ENCODE data around the gene SMIM44.

SMIM44 gene

DNA sequence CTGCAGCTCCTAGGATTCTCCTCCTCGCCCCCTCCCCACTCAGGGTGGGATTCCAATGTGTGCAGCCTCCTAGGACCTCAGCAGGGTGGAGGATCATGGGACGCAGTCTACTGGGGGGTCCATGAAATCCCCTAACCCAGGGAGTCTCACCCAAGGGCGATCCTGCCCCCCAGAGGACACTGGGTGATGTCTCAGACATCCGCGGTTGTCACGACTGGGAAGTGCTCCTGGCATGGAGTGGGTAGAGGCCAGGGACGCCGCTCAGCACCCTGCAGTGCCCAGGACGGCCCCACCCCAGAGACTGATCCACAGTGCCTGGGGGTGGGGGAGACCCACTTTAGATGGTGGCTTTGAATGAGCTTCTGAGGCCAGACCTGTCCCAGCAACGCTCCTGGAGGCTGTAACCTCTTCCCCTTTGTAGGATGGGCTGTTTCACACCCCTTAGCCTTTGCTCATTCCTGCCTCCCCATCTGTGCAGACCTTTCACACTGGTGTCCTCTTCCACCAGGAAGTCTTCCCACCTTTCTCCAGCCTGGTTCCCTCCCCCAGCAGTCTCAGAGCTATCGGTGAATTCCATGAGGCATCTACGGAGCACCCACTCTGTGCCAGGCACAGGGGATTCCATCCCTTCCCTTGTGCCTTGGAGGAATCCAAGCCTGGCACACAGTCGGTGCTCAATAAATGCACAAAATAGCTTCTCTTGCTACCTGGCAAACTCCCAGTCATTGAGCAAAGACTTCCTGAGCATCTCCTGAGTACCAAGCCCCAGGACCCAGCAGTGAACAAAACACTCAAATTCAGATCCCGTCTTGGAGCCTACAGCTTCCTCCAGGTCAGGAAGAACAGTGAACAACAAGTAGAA, 13.4 kb downstream of the SMIM44 start:
- no peak for TF ChIP-seq POLR2A (IDR thresholded peaks at IDR 0.05; ENCODE audit: low read depth, low read length)
- no peak for DNase-seq (ENCODE audit: insufficient read length, low spot score)
- FAIRE-seq = no peak

DNA sequence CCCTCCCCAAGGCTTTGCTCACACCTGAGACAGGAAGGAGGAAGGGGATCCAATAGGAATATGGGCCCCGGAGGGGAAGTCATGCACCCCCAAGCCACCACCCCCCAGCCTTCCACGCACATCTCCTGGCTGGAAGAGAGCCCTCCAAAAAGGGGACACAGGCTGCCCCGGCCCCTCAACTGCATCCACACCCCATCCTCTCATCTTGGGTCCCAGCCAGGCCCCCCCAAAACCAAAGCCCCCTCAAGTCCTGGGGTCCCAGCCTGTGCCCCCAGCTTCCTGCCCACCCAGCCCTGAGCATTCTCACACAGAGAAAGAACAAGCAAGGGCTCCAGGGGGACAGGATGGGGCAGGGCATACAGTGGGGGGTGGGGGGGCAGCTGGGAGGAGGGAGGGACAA, 15.0 kb downstream of the SMIM44 start:
- DNase-seq (ENCODE audit: insufficient read length, low spot score) (no peak), FAIRE-seq (no peak)
- no peak for TF ChIP-seq POLR2A (IDR thresholded peaks at IDR 0.05; ENCODE audit: low read depth, low read length)

DNA sequence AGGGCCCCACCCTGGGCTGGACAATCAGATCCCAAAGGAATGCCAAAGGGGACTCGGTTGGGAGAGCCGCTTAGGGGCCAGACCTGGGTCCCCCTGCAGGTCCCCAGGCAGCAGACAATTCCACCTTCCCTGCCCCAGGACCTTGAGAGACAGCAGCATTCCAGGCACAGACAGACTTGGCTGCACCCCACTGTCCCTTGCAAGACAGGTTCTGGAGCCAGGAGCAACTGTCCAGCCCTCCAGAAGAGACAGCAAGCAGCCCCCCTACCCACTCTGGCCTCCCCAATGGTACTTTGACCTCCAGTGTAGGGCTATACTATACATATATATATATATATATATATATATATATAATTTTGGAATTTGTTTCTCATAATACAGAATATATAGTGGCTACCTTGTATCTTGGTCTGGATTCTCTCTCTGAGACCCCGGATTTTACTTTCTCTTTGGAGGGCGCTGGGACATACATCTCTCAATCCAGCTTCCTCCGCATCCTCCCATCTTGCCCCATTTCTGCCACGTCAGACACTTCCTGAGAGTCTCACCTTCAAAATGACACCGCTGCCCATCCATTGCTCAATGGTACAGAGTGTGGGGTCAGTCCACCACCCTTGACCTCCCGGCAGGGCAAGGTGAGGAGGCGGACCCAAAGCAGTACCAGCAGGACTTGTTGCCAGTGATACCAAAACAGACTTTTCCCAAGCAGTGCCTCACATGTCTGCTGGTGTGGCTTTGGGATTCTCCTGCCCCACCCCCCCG, 15.6 kb downstream of the SMIM44 start:
- FAIRE-seq (no peak), DNase-seq (ENCODE audit: insufficient read length, low spot score) (no peak)
- no peak for TF ChIP-seq POLR2A (IDR thresholded peaks at IDR 0.05; ENCODE audit: low read depth, low read length)

DNA sequence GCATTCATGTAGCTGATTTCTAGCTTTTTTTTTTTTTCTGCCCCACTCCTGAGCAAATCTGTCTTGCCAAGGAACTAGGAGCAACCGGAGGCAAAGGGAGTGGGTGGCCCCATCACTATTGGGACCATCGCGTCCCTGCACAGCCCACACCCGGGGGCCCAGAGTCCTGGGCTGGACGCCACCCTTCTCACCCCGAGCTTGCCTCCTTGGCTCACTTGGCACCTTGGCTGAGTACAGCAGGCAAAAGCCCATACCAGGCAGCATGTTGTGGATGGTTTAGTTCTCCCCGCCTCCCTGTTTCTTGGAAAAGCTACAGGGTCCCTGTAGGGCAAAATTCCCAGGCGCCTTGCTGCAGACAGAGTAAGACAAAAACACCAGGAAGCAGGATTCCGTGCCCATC, 16.6 kb downstream of the SMIM44 start:
- no peak for TF ChIP-seq POLR2A (IDR thresholded peaks at IDR 0.05; ENCODE audit: low read depth, low read length)
- no peak for FAIRE-seq
- no peak for DNase-seq (ENCODE audit: insufficient read length, low spot score)

DNA sequence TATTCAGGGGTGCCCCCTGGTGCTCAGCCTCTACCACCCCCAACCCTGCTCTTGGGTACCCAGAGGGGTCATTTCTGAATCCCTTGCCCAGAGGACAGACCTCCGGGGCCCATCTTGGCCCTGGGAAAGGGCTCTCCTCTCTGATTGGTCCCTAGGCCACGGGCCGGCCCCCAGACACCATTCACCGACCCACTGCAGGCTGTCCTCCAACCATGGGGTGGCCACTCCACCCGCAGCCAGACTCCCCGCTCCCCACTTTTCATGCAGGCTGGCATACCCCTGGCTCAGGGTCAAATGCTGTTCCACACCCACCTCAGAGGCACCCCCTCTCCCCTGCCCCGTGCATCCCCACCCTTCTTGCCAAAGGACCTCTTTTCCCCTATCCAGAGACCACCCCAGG, 17.7 kb downstream of the SMIM44 start:
- FAIRE-seq (no peak), DNase-seq (ENCODE audit: insufficient read length, low spot score) (no peak)
- no peak for TF ChIP-seq POLR2A (IDR thresholded peaks at IDR 0.05; ENCODE audit: low read depth, low read length)

DNA sequence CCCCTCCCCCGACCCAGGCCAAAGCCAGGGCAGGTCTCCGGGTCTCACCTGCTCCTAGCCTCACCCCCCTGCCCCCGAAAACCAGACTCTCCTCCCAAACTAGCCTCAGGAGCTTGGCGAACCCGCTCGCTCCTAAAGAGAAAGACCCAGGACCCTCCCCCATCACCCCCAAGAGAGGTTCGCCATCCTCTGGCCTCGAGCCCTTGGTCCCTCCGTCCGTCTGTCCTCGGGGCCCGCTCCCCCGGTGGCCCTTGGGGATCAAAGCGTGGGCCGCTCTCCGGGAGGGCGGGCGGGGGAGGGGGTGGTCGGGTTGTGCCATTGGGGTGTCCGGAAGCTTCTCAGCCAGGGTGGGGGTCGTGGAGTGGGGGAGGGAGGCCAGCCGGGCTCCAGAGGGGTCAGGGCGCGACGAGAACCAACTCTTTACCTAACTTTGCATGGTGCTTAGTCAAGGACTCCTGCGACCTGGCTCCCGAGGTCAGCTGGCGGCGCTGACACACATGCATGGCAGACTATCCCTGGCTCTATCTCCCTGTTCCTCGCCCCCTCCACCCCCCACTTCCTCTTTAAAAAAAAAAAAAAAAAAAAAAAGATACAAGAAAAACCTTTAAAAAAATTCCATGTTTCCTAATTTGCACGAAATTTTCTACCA, 18.5 kb downstream of the SMIM44 start:
- TF ChIP-seq POLR2A (IDR thresholded peaks at IDR 0.05; ENCODE audit: low read depth, low read length) = no peak
- no peak for DNase-seq (ENCODE audit: insufficient read length, low spot score)
- FAIRE-seq = no peak

DNA sequence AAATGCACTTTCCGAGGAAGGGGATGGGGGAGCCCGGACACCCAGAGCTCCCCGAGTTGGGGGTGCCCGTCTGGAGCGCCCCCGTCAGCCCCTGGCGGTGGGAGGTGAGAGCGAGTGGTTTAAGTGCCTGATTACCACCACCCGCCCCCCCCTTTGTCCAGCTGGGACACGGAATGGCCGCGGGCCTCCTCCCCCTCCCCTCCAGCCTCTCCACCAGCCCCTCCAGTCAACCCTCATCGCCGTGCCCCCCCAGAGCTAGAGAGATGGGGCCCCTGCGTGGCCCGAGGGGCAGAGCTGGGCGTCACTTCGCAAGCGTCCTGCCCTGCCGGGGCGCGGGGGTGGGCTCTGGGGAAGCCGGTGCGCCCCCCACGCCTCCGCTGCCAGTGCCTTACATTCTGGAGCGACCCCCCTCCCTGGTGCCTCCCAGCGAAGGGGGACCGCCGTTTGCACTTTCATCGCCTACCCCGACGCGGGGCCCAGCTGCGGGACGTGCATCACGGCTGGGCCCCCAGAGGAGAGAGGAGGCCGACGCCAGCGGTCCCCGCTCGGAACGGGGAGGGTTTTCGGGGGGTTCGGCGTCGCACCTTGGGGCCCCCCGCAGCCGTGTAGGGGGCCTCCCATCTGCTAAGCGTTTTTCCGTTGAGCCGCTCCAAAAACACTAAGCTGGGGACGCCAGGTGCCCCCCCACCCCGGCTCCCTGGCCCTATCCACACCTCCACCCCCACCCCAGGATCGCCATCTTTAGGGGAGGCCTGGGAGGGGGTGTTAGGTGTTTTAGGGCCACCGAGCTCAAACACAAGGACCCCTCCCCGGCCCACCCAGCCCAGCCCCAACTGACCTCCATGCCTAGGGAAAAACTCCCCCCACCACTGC, 19.3 kb downstream of the SMIM44 start:
- TF ChIP-seq POLR2A (IDR thresholded peaks at IDR 0.05; ENCODE audit: low read depth, low read length) = no peak
- FAIRE-seq (no peak), DNase-seq (ENCODE audit: insufficient read length, low spot score) (no peak)

DNA sequence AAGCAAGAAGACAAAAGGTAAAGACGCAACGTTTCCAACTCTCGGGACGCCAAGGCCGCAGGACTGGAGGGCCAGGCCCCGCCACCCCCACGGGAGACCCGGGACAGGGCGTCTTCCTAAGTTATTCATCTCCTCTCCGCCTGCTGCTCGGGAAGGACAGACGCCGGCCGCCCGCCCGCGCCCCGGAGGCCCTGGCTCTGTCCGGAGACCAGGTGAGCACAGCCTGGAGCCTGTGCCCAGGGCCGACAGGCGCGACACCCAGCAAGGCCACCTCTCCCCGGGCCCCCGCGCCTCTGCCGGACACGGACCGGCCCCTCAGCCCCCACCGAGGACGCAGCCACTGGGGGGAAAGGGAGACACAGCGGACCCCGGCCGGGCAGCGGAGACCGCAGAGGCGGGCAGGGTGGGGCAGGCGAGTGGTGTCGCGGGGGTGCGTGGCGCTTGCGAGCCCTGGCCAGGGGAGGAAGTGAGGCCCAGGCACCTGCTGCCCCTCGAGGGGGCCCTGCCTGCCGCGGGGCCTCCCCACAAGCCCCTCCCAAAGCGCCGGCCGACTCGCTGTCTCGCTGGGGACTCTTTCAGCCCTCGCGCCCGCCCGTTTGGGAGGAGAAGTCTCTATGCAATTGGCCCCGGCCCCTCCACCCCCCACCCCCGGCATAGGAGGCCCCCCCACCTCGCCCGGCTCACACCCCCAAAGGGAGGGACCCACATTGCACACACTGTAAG, 20.1 kb downstream of the SMIM44 start:
- DNase-seq (ENCODE audit: insufficient read length, low spot score) = no peak
- no peak for TF ChIP-seq POLR2A (IDR thresholded peaks at IDR 0.05; ENCODE audit: low read depth, low read length)
- FAIRE-seq = no peak

DNA sequence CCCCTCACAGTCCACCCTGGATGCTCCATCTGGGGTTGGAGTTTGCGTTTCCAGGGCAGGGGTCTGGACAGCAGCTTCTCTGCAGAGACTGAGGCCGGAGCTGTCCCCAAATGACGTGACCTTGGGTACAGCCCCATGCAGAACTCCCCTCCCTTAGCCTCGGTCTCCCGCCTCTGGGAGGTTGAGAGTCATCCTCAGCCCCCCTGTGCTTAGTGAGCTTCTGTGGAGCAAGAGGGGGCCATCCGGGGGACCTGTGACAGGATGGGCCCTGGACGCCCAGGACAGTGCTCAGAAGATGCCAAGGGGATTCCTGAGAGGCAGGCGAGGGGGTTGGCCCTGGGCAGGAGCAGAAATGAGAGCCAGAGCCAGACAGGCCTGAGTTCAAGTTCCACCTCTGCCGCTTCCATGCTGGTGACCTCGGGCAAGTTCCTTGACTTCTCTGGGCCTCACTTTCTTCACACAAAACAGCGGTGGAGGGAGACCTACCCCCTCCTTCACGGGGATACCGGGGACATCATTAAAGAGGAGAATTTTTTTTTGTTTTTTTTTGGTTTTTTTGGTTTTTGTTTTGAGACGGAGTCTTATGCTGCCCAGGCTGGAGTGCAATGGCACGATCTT, 23.2 kb downstream of the SMIM44 start:
- DNase-seq (ENCODE audit: insufficient read length, low spot score) (no peak), FAIRE-seq (no peak)
- TF ChIP-seq POLR2A (IDR thresholded peaks at IDR 0.05; ENCODE audit: low read depth, low read length) = no peak

DNA sequence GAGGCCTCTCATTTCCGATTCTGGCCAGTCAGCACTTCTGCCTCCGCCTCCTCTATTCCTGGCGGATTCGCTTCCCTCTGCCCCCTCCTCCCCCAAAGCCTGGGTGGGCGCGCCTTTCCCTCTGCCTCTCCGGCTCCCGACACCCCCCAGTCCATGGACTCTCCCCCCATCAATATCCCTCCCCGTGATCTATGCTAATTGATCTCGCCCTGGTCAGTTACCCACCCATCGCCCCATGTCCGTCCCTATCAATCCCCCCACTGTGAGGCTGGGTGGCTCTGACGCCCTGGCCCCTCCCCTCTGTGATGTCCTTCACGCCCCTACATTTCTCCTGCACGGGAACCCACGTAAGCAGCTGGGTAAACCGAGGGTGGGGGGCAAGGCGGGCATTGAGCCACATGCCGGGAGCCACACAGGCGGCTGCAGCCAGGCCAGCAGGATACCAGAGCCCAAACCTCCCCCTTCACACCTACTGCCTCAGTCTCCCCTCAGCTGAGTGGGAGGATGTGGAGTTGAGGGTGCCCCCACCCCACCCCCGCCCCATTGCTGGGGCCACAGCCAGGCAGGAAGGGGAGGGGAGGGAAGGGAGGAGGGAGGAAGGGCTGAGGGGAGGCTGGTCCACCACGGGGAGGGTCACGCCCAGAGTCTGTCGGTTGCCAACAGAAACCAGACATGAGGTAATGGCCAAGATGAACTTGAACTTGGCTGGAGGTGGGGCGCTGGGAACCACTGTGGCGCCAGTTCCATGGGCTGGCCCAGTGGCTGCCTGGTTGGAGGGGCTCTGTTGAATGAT, 24.0 kb downstream of the SMIM44 start:
- TF ChIP-seq POLR2A (IDR thresholded peaks at IDR 0.05; ENCODE audit: low read depth, low read length) = no peak
- DNase-seq (ENCODE audit: insufficient read length, low spot score) = peak; percentile 77
- FAIRE-seq = no peak

DNA sequence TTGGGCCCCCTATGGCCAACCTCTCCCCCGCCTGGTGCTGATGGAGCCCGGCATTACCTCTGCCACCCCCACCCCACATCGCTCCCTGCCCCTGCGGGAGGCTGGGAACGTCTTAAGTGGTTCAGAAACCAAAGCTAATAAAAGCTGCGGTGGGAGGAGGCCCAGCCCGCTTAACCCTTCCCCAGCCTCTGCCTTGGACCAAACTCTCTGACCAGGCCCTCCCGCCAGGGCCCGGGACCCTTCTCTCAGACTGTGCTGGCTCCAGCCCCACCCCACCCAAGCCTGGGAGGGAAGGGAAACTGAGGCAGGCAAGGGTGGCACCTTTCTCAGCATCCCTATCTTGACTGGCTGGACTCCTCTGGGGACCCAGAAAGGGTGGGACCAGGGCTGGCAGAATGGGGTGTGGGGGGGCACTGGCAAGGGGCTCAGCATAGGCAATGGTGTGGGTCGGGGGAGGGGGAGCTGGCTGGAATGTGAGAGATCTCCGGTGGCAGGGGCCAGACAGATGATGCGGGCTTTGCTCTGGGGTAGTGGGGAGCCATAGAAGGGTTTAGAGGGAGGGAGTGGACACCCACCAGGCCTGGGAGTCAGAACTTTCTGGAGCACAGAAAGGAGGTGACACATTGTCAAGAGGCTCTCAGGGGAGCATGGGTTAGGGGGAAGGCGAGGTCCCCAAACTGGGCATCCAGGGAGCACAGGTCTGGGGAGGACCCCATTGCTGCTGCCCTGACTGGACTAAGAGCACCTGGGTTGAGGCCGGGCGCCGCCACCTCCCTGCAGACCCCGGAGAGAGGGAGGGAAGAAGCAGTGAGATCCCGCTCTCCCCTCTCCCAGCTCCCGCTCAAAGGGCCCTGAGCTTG, 24.8 kb downstream of the SMIM44 start:
- TF ChIP-seq POLR2A (IDR thresholded peaks at IDR 0.05; ENCODE audit: low read depth, low read length) = no peak
- FAIRE-seq = no peak
- DNase-seq (ENCODE audit: insufficient read length, low spot score) = no peak

Measured in H54 (cell line).